Stimulated activated CD4-positive, alpha-beta T cell treated with anti-CD3 and anti-CD28 coated beads, Interleukin-12 subunit alpha, Interleukin-12 subunit beta, amount 100 ng/mL, for 48 hours (primary cell): ENCODE results near the gene ALOX15.
"Not testable (repeated sequence)": the region's sequence is repeated elsewhere in the genome, so short reads cannot be mapped to it uniquely, and the experiment has no call there.

Source experiments
- DNase-seq, 3 donors: peaks; one replicate each; pipeline ENCODE4 v3.0.0-alpha.2; 2020; ENCODE audit warnings: low read depth in 2 of 3, low spot score in 1 of 3

Gene ALOX15, protein sequence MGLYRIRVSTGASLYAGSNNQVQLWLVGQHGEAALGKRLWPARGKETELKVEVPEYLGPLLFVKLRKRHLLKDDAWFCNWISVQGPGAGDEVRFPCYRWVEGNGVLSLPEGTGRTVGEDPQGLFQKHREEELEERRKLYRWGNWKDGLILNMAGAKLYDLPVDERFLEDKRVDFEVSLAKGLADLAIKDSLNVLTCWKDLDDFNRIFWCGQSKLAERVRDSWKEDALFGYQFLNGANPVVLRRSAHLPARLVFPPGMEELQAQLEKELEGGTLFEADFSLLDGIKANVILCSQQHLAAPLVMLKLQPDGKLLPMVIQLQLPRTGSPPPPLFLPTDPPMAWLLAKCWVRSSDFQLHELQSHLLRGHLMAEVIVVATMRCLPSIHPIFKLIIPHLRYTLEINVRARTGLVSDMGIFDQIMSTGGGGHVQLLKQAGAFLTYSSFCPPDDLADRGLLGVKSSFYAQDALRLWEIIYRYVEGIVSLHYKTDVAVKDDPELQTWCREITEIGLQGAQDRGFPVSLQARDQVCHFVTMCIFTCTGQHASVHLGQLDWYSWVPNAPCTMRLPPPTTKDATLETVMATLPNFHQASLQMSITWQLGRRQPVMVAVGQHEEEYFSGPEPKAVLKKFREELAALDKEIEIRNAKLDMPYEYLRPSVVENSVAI

DNA sequence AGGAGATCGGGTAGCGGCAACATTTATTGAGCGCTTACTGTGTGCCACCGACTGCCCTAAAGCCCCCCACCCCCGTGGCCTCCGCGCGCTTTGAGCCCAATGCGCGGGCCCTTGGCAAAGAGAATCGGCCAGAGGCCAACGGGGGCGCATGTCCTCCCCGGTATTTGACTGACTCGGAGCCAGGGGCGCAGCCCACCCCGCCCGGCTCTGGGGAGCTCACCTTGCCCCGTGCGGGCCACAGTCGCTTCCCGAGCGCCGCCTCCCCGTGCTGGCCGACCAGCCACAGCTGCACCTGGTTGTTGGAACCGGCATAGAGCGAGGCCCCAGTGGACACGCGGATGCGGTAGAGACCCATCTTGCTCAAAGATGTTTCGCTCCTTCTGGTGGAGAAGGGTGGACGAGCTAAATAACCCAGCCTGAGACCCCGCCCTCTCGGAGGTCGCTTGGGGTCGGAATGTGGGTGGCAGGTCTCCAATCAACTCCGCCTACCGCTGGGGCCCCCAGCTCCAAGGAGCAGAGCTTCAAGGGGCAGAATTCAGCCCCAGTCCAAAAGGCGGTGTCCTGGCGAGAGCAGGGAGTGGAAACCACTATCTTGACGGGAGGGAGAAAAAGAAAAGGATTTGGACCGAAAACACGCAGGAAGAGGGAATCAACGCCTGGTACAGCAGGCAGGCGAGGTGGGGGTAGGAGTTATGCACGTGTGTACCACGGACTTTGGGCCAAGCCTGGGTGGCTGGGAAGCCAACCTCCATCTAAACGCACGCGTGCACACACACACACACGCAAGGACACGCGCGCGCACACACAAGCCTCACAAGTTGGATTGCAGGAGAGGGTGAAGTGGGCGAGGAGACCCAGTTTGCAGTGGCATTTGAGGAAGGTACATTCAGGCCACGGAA is at the start of gene ALOX15:
Gene ALOX15, minus strand, starts transcription at position 382 of the 899 bp plus-strand sequence. Its CDS starts 27 bp downstream, at position 355.
- DNase-seq = no peak

DNA sequence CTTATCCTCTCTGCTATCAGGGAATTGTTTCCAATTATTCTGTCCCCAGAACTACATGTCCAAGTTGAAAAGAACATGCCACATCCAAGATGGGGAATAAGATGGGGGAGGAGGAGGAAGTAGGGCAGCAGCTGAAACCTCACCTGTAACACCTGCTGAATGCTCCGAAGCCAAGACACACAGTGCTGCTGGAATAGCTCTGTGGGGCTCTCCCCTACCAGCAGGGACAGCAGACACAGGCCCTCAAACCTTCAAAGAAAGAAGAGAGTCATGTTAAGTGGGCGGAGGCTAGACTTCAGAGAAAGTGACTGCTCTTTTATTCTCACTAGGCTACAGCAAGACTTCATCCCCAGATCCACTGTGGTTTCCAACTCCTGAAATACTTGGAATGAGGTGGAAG is 49.3 kb upstream of the ALOX15 start:
- no peak for DNase-seq

DNA sequence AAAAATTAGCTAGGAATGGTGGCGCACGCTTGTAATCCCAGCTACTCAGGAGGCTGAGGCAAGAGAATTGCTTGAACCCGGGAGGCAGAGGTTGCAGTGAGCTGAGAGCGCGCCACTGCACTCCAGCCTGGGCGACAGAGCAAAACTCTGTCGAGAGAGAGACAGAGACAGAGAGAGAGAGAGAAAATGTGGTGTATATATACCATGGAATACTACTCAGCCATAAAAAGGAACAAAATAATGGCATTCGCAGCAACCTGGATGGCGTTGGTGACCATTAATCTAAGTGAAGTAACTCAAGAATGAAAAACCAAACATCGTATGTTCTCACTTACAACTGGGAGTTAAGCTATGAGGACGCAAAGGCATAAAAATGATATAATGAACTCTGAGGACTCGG is 48.4 kb upstream of the ALOX15 start:
- not testable (repeated sequence) for DNase-seq

DNA sequence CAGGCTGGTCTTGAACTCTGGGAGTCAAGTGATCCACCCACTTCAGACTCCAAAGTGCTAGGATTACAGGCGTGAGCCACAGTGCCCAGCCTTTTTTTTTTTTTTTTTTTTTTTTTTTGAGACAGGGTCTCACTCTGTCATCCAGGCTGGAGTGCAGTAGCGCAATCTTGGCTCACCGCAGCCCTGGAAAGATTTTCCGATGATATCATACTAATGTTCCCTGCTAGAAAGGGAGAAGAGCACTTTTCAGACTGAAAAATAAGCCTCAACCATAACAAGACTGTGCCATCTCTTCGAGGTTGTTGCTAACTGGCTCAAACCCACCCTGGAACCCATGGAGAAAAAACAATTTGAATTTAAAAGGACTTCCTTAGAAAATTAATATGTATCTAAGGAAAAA is 42.3 kb upstream of the ALOX15 start:
- not testable (repeated sequence) for DNase-seq

DNA sequence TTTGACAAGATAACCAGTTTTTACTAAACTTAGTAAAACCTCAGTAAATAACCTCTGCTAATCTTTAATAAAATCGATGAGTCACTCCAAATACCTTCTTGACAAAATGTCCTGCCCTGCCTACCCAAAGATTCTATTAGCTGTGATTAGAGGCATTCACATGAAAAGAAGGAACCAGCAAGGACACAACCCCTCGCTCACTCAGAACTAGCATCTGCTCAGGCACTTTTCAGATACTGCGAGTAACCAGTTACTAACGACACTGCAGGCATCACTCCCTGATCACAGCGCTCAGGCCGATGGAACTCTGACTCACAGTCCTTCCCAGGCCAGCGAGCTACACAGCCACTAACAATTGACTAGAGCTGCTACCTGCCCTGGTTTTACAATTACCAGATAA is 38.2 kb upstream of the ALOX15 start:
- DNase-seq = no peak

DNA sequence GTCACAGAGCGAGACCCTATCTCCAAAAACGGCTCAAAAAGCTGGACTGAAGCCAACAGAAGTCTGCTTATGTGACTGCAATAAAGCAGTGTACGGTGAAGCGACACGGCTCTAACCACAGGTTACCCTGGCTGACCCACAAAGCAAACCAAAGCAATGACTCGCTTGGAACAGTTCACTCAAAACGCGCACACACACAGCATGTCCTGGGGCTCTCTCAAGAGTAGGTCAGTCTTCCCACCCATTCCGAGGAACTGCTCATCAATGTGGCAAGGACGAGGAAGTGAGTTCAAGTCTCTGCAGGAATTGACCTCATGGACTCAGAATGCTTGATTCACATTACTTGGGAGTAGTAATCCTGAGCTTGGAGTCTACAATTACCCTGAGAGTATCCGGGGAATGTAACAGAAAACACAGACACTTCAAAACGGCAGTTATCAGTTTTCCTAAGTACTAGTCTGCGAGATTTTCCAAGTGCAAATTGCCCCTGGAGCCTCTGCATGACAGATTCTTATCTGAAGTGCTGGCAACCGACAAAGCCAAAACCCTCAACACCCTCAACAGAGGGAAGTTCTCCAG is 37.1 kb upstream of the ALOX15 start:
- DNase-seq = peak in 2 of 3 donors; percentile 18 to 27

DNA sequence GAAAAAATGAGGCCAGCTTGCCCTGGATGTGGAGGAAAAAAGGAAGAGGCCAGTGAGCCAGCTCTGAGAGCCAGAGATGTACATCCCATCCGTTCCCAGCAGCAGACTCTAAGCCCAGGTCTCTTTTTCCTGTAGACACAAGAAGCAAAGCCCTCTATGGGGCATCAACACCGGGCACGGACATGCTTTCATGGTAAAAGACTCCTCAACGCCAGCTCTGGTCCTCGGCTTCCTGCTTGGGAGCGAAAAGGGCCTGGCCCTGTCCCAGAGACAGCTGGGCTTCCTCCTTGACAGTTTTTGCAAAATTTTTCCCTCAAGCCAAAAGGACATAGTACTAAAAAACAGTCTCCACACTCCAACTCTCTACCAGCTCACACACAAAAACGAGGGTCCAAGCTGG is 35.3 kb upstream of the ALOX15 start:
- no peak for DNase-seq

DNA sequence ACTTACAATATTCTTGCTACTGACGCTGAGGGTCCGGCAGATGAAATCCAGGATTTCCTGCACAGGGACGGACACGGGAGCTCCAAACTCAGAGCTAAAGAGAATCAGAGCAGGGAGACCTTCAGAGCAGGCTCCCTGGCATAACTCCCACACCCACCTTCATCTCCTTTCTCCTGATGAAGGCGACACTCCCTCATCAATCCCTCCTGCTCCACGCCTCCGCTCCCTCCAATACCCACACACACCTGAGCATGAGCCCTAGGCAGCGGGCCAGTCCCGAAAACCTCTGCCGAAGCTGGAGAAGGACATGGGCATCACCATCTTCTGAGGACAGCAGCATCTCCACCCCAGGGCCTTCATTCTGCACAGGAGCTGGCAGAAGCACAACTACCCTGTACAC is 34.3 kb upstream of the ALOX15 start:
- no peak for DNase-seq

DNA sequence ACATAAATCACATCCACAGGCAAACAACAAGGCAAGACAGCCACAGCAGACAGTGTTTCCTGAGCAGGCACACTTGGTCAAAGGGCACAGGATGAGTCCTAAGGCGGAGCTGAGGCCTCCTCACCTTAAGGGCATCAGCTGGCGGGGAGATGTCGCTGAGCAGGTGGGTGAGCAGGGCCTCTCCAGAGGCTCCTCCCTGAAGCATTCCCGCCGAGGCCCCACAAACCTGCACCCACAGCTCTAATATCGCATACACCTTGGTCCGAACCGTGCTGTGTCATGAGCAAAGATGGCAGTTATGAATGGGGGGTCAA is 33.2 kb upstream of the ALOX15 start:
- no peak for DNase-seq

DNA sequence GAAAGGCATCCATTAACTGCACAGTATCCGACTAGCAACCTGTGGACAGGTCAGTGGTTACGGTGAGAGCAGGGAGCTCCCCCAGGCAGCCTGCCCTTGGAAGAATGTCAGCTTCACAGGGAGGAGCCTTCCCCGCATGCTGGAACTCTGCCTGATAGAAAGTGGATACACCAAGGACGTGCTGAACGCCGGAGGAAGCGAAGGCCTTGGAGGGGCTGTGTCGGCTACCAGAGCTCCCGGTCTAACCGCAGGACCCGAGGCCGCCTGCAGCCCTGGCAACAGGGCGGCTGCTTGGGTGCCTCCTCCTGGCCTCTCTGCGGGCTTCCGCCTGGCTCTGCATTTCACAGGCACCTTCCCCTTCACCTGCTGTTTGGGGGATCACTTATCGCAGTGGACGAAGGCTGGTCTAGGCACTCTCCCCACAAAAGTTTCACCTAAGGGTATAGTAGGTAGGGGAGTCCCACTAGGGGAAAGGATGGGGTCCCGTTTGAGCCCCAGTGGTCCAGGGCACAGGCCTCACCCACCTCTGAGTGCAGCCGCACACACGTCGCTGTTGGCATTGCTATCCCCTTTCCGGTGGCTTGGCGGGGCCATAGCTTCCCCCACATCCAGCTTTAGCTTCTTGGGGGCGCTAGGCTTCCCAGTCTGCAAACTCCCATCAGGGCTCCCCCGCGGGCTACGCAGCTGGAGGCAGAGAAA is 32.7 kb upstream of the ALOX15 start:
- DNase-seq = no peak

DNA sequence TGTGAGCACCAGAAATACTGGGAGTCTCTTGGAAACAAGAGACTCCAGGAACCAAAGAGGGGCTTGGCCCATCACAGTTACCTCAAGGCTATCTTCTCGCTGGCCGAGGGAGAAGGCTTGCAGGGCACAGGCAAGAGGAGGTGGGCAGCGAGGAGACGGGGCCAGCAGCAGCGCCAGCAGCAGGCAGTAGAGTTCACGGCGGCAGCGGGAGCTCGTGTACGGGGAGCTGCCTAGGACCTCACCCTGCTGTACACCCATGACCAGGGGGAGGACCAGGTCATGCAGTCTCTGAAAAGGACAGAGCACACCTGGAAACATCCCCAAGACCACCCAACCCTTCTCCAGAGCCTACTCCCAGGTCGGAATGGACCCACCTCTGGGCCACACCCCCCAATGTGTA is 31.7 kb upstream of the ALOX15 start:
- DNase-seq = no peak

DNA sequence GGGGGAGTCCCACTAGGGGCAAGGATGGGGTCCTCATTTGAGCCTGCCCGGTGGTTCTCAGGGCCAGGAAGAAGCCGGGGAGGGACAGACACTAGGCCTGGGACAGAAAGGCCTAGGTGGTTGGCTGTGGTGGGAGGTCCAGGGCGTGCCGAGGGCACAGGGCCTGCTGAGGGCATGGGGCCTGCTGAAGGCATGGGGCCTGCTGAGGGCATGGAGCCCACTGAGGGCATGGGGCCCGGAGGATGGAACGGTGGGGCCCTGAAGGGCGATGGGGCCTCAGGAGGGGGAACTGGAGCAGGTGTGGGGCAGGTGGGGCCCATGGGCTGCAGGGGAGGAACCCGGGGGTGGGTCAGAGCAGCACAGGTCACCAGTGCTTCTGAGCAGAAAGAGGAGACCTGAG is 31.3 kb upstream of the ALOX15 start:
- DNase-seq = no peak

DNA sequence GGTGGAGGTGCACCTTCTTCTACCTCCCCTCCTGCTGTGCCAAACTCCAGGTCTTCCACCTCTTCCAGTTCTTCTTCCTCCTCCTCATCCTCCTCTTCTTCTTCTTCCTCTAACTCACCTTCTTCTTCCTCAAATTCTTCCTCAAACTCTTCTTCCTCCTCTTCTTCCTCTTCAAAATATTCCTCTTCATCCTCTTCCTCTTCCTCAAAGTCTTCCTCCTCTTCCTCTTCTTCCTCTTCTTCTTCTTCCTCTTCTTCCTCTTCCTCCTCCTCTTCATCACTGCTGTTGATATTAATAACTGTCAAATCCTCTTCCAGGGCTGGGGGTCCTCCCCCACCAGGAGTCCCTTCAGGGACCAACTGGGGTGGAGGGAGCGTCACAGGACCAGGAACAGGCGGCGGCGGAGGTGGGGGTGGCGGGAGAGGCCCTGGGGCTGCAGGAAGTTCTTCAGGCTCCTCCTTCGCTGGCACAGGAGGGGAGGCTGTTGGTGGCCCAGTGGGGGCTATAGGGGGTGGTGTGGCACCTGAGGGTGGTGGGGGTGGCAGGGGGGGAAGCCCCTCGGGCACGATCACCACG is 30.7 kb upstream of the ALOX15 start:
- DNase-seq = no peak

DNA sequence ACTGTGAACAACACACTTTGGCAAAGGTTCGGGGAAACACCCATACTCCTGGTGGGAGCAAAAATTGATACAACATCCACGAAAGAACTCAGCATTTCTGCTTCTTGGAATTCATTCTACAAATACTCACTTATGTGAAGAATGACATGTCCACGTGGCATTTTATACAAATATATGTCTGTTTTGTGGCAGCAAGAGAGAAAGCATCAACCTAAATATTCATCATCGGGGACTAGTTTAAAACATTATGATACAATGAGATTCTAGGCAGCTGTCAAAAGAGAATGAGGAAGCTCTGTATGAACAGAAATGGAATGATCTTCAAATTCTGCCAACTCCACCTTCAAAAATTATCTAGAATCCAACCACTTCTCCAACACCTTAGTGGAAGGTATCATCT is 25.7 kb upstream of the ALOX15 start:
- no peak for DNase-seq

DNA sequence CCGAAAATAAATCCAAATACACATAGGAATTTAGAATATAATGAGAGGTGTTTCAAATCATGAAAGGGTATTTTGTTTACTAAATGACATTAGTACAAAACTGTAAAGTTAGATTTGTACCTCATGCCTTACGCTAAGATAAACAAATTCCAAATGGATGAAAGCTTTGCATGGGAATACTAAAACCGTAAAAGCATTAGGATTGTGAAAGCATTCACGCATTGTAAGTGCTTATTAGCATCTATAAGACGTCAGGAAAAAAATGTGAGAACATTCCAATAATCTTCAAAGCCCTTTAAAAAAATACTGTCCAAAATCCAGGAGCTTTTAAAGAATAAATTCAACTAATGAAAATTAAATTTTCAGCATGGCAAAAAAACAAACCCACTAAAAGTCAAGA is 24.8 kb upstream of the ALOX15 start:
- no peak for DNase-seq

DNA sequence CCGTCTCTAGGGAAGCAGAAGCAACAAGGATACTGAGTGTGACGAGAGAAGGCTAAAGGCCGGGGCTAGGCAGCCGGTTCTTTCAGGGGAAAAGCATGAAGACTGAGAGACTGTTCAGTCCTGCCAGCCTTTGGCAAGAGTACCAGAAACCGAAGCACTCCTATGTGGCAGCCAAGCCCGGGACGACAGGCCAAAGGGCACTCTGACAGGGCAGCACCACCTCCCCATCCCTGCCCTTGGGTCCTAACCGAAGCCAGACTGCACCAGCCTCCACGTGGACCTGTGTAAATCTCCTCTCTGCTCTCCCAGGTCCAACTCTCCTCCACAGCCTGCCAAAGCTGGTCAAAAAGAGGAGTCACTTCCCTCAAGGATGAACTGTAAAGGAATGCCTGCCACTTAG is 23.5 kb upstream of the ALOX15 start:
- no peak for DNase-seq

DNA sequence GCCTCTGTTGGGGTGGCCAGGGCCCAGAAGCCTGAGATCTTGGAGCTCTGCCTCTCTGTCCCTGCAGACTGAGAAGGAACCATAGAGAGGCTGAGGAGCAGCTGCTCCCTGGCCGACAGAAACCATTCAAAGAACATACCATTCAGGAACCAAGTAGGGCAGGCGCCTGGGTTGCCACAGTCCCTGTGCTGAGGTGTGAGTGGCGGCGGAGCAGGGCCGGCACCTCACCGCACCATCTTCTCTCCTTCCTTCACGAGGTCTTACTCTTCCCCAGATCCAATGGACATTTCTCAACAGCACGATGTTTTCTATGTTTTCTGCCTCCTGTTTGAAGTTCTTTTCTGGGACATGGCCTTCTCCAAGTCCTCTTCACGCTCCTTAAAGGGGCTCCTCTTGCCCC is 22.8 kb upstream of the ALOX15 start:
- DNase-seq = no peak

DNA sequence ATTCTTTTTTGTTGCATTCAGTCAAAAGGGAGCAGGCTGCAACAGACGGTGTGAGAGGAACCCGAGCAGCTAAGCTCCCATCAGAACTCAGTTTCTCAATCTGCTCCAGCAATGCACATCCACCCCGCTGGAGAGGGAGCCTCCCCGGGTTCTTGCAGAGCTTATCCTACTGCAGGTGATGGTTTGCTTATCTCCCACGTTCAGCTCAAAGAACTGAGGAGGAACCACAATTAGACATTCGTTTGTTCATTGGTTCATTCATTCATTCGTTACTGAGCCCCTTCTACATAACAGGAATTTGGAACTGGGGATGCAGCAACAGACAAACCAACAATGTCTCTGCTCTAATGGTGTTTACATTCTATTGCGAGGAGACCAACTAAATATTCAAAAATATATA is 22.2 kb upstream of the ALOX15 start:
- DNase-seq = no peak

DNA sequence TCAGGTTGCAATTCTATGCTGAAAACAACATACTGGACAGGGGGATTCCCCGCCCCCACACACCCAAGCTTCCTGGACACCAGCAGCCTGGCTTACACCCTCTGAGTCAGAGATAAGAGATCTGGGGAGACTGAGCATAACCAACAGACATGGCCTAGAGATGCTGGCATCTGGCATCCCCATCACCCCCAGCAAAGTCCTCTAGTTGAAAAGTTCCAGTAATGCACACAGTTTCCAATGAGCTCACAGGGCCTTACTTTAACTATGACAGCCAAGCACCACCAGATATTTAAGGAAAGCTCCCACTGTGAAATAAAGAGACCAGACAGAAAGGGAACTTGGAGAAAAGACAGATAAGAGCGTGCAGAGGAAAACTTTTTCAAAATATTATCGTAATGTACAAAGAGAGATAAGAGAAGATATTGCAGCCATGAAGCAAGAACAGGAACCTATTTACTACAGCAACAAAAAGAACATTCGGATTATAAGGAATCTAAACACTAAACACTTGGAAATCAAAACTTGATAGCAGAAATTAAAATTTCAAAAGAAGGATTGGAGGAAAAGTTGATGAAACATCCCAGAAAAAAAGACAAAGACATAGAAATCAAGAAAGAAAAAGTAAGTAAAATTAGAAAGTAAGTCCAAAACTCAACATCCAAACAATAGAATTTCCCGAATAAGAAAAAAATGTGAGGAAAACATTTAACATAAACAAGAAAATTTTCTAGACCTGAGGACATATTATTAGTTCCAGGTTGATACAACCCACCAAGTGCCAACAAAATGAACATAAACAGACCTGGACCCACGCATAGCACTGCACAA is 17.2 kb upstream of the ALOX15 start:
- DNase-seq = peak; percentile 43 to 59 (median 52)

DNA sequence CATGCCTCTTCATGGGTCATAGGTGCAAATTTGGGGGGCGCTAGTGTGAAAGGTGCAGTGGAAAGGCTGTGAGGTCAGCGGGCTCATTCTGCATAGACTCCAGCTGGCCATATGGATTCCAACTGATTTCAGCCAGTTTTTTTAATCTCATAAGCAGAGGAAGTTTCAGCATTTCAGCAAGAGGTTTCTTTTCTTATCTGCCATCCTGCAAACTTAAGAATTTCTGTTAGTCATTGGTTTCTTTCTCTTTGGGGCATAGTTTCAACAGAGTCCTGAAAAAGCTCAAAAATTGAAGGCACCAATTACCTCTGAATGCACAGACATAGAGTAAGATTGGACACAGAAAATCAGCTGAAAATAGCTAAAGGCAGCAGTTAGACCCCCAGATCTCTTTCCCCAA is 16.2 kb upstream of the ALOX15 start:
- DNase-seq = no peak
